H1 (cell line): ENCODE results near the gene SPEN. TPM values are rescaled to one million over a fixed set of nuclear protein-coding genes. Genes with fewer than 3 reads are reported as not detected.

Source experiments
- BCL11A ChIP-seq, 2 experiments: IDR thresholded peaks; one replicate each; pipeline ENCODE4 v1.6.1; 2011; ENCODE audit warnings: low read depth in 2 of 2, low read length in 2 of 2, mild to moderate bottlenecking in 2 of 2
- CEBPB ChIP-seq: IDR thresholded peaks from 2 replicates; pipeline ENCODE4 v1.6.1; 2012; ENCODE audit warnings: low read depth, low read length
- CHD7 ChIP-seq: fragments of 300-600 bp; sonication (generic); IDR thresholded peaks from 2 replicates; pipeline ENCODE4 v1.7.1; 2012; ENCODE audit warnings: low read length, moderate library complexity, mild to moderate bottlenecking, inconsistent platforms; ENCODE audit not compliant: insufficient replicate concordance
- KDM5A ChIP-seq: fragments of 200-600 bp; IDR thresholded peaks from 2 replicates; pipeline ENCODE4 v1.7.1; 2012; ENCODE audit warnings: mild to moderate bottlenecking, low read length, inconsistent platforms, mixed read lengths
- MAFK ChIP-seq: IDR thresholded peaks from 2 replicates; pipeline ENCODE4 v1.6.1; 2012; ENCODE audit warnings: low read depth, mild to moderate bottlenecking, improper control_type of control experiment, low read length
- POU5F1 ChIP-seq: IDR thresholded peaks from 2 replicates; pipeline ENCODE4 v1.6.1; 2011; ENCODE audit warnings: low read depth, mild to moderate bottlenecking, low read length, moderate library complexity
- SIX5 ChIP-seq: IDR thresholded peaks from 2 replicates; pipeline ENCODE4 v1.6.1; 2011; ENCODE audit warnings: mild to moderate bottlenecking, low read depth, low read length
- USF2 ChIP-seq: IDR thresholded peaks from 2 replicates; pipeline ENCODE4 v1.6.1; 2011; ENCODE audit warnings: low read length, improper control_type of control experiment
- polyA plus RNA-seq, 7 experiments: library from polyadenylated mRNA; depleted of rRNA in 3 of 7; stranded (reverse) in 5 of 7; unstranded in 2 of 7; fragments of >200 nt in 5 of 7; fragments of 200-250 nt in 2 of 7; gene quantifications; 1 replicate in 5 of 7; 2 replicates in 1 of 7; 4 replicates in 1 of 7; pipeline versions ENCODE4 v1.2.1 to v1.2.3, GENCODE V29; 2011 to 2013; ENCODE audit warnings: missing spikeins in 2 of 7, mixed read lengths in 2 of 7
- total RNA-seq: library from RNA; stranded (reverse); fragmentation: NEBNext Ultra II Directional; extraction: Animal tissue kit (Norgen Biotek cat#: 25700); gene quantifications from 2 replicates; pipeline ENCODE4 v1.2.1, GENCODE V29; 2021

SPEN gene
- total and polyA plus RNA-seq, 2 of the 8 experiments (the other 6 are each of a cell fraction or from before 2014, with no cell fraction given) = 12.5 to 52.1 TPM

GRCh38 chr1:15949453-15950245 is 102.1 kb downstream of the SPEN start (continued):
- no peak for TF ChIP-seq SIX5
- TF ChIP-seq CEBPB = peak; percentile 46; the same call in 1 of the 2 replicates
- no peak for TF ChIP-seq POU5F1
- TF ChIP-seq USF2 = 0 out of 2 replicates have a peak, but pooled peaks have one; percentile 19
- no peak for TF ChIP-seq KDM5A
- TF ChIP-seq MAFK = no peak
- TF ChIP-seq BCL11A (IDR thresholded peaks at IDR 0.05; ENCODE audit: low read depth in 2 of 2, low read length in 2 of 2) = no peak
- TF ChIP-seq CHD7 = no peak
